Right renal cortex interstitium (tissue), 3 donors: Measurements from ENCODE around the gene HARS2. TPM values are rescaled to one million over a fixed set of nuclear protein-coding genes. Genes with fewer than 3 reads are reported as not detected.
"Not testable (repeated sequence)": the region's sequence is repeated elsewhere in the genome, so short reads cannot be mapped to it uniquely, and the experiment has no call there.

Experiments
- DNase-seq, 3 donors: peaks; one replicate each; pipeline ENCODE4 v3.0.0-alpha.2; 2013; ENCODE audit warnings: low read depth in 3 of 3, low spot score in 2 of 3
- polyA plus RNA-seq, 3 donors: library from polyadenylated mRNA; unstranded; fragments of 120-200 nt; gene quantifications; one replicate each; pipeline ENCODE4 v1.2.1, GENCODE V29; 2013; ENCODE audit not compliant: insufficient read length in 3 of 3

HARS2 gene
- polyA plus RNA-seq, 3 donors: 43.1 to 47.5 (median 45.4) TPM

GRCh38 chr5:140700177-140701144 lies 9.2 kb downstream of the HARS2 start, which contains the start of gene ZMAT2:
Gene ZMAT2, plus strand, starts transcription at chr5:140700447. Its CDS starts 14 bp downstream, at chr5:140700461.
- DNase-seq: peak; percentile 83 to 93 (median 87)

GRCh38 chr5:140707812-140708211 lies 16.6 kb downstream of the HARS2 start:
- no peak for DNase-seq

GRCh38 chr5:140708787-140709186 lies 17.5 kb downstream of the HARS2 start:
- DNase-seq: not testable (repeated sequence)

- DNase-seq: peak in 1 of 3 donors; percentile 53
Measured at GRCh38 chr5:140710899-140711552, 19.8 kb downstream of the HARS2 start.

GRCh38 chr5:140711794-140712193 lies 20.5 kb downstream of the HARS2 start:
- no peak for DNase-seq

GRCh38 chr5:140713562-140714094 lies 22.4 kb downstream of the HARS2 start:
- no peak for DNase-seq

GRCh38 chr5:140716238-140716637 lies 25.0 kb downstream of the HARS2 start:
- DNase-seq: not testable (repeated sequence)

- DNase-seq: no peak
Measured at GRCh38 chr5:140718266-140718592, 27.0 kb downstream of the HARS2 start.

GRCh38 chr5:140720738-140721137 lies 29.5 kb downstream of the HARS2 start:
- DNase-seq: not testable (repeated sequence)

- not testable (repeated sequence) for DNase-seq
Measured at GRCh38 chr5:140721395-140721794, 30.1 kb downstream of the HARS2 start.

- peak; percentile 14 to 29 (median 21) for DNase-seq
Measured at GRCh38 chr5:140725799-140726471, 34.7 kb downstream of the HARS2 start.

- no peak for DNase-seq
Measured at GRCh38 chr5:140733098-140733497, 41.8 kb downstream of the HARS2 start.

GRCh38 chr5:140734354-140734753 lies 43.1 kb downstream of the HARS2 start:
- no peak for DNase-seq

GRCh38 chr5:140737486-140737885 lies 46.2 kb downstream of the HARS2 start:
- no peak for DNase-seq

- DNase-seq: no peak
Measured at GRCh38 chr5:140741967-140742366, 50.7 kb downstream of the HARS2 start.

Other genes with a start within 250 kb of the HARS2 start
- gene EIF4EBP3, start 143.8 kb upstream of the HARS2 start, polyA plus RNA-seq: 10 to 100 TPM in 1 of 3 donors, 1 to 10 TPM in 2; 9.8 to 11.5 (median 9.9) TPM
- gene SRA1, start 134.0 kb upstream of the HARS2 start, polyA plus RNA-seq: 10 to 100 TPM; 20.3 to 22.8 (median 21.9) TPM
- gene APBB3, start 126.9 kb upstream of the HARS2 start, polyA plus RNA-seq: 10 to 100 TPM; 23.8 to 33.1 (median 30.5) TPM
- gene SLC35A4, start 126.6 kb upstream of the HARS2 start, polyA plus RNA-seq: 10 to 100 TPM; 79.0 to 91.7 (median 79.8) TPM
- gene CD14, start 58.3 kb upstream of the HARS2 start, polyA plus RNA-seq: 1 to 10 TPM; 5.6 to 7.6 (median 7.5) TPM
- gene TMCO6, start 52.0 kb upstream of the HARS2 start, polyA plus RNA-seq: 10 to 100 TPM; 15.4 to 16.9 (median 16.6) TPM
- gene NDUFA2, start 43.8 kb upstream of the HARS2 start, polyA plus RNA-seq: 10 to 100 TPM; 66.7 to 84.4 (median 75.4) TPM
- 100 to 1,000 TPM; 180 to 194 (median 192) TPM for gene IK, start 43.6 kb upstream of the HARS2 start, polyA plus RNA-seq
- gene WDR55, start 26.6 kb upstream of the HARS2 start, polyA plus RNA-seq: 10 to 100 TPM; 12.8 to 13.7 (median 13.2) TPM
- not detected for gene DND1, start 17.9 kb upstream of the HARS2 start, polyA plus RNA-seq
- gene HARS1, start 85 bp upstream of the HARS2 start, polyA plus RNA-seq: 10 to 100 TPM; 67.2 to 71.7 (median 71.1) TPM
- gene ZMAT2, start 9.0 kb downstream of the HARS2 start, polyA plus RNA-seq: 100 to 1,000 TPM; 147 to 162 (median 157) TPM
- under 1 TPM in 2 of 3 donors, not detected in 1; 0.06 to 0.08 TPM for gene PCDHA1, start 94.7 kb downstream of the HARS2 start, polyA plus RNA-seq
- gene PCDHA2, start 103.4 kb downstream of the HARS2 start, polyA plus RNA-seq: under 1 TPM; 0.23 to 0.40 (median 0.35) TPM
- gene PCDHA3, start 109.6 kb downstream of the HARS2 start, polyA plus RNA-seq: under 1 TPM; 0.22 to 0.65 (median 0.45) TPM
- gene PCDHA4, start 115.6 kb downstream of the HARS2 start, polyA plus RNA-seq: 1 to 10 TPM in 2 of 3 donors, under 1 TPM in 1; 0.86 to 1.3 (median 1.3) TPM
- gene PCDHA5, start 130.2 kb downstream of the HARS2 start, polyA plus RNA-seq: under 1 TPM; 0.04 to 0.12 (median 0.08) TPM
- gene PCDHA6, start 136.5 kb downstream of the HARS2 start, polyA plus RNA-seq: under 1 TPM; 0.33 to 0.47 (median 0.44) TPM
- under 1 TPM; 0.20 to 0.47 (median 0.22) TPM for gene PCDHA7, start 142.8 kb downstream of the HARS2 start, polyA plus RNA-seq
- under 1 TPM in 2 of 3 donors, not detected in 1; 0.06 TPM for gene PCDHA8, start 149.7 kb downstream of the HARS2 start, polyA plus RNA-seq
- under 1 TPM in 1 of 3 donors, not detected in 2; 0.03 TPM for gene PCDHA9, start 156.9 kb downstream of the HARS2 start, polyA plus RNA-seq
- gene PCDHA10, start 164.4 kb downstream of the HARS2 start, polyA plus RNA-seq: 1 to 10 TPM in 1 of 3 donors, under 1 TPM in 2; 0.51 to 2.1 (median 0.62) TPM
- under 1 TPM; 0.16 to 0.76 (median 0.19) TPM for gene PCDHA11, start 177.5 kb downstream of the HARS2 start, polyA plus RNA-seq
- gene PCDHA12, start 183.9 kb downstream of the HARS2 start, polyA plus RNA-seq: under 1 TPM; 0.06 to 0.14 (median 0.08) TPM
- gene PCDHA13, start 190.7 kb downstream of the HARS2 start, polyA plus RNA-seq: under 1 TPM in 1 of 3 donors, not detected in 2; 0.08 TPM
- under 1 TPM; 0.04 to 0.10 (median 0.04) TPM for gene PCDHAC1, start 234.8 kb downstream of the HARS2 start, polyA plus RNA-seq